Measurements from ENCODE around the gene ACTN1.
"Not testable (repeated sequence)": the region's sequence is repeated elsewhere in the genome, so short reads cannot be mapped to it uniquely, and the experiment has no call there.

ACTN1 gene

GRCh38 chr14:68986926-68987652 is 8.0 kb upstream of the ACTN1 start:
- DNase-seq (ENCODE audit: low spot score), result no peak

GRCh38 chr14:68986225-68986624 is 7.1 kb upstream of the ACTN1 start:
- no peak for DNase-seq (ENCODE audit: low spot score)

GRCh38 chr14:68984686-68985085 is 5.6 kb upstream of the ACTN1 start:
- peak; percentile 79 for DNase-seq (ENCODE audit: low spot score)

GRCh38 chr14:68983191-68983590 is 4.1 kb upstream of the ACTN1 start:
- DNase-seq (ENCODE audit: low spot score), result no peak

GRCh38 chr14:68982581-68982980 is 3.5 kb upstream of the ACTN1 start:
- no peak for DNase-seq (ENCODE audit: low spot score)

- peak; percentile 69 for DNase-seq (ENCODE audit: low spot score)
Measured at GRCh38 chr14:68981539-68981976, 2.5 kb upstream of the ACTN1 start.

- no peak for DNase-seq (ENCODE audit: low spot score)
Measured at GRCh38 chr14:68981139-68981538, 2.0 kb upstream of the ACTN1 start.

- peak; percentile 66 for DNase-seq (ENCODE audit: low spot score)
Measured at GRCh38 chr14:68979722-68980451, 785 bp upstream of the ACTN1 start.

GRCh38 chr14:68978172-68978911 is 760 bp downstream of the ACTN1 start:
- peak; percentile 50 for DNase-seq (ENCODE audit: low spot score)

- peak; percentile 90 for DNase-seq (ENCODE audit: low spot score)
Measured at GRCh38 chr14:68977718-68978171, 1.4 kb downstream of the ACTN1 start.

- no peak for DNase-seq (ENCODE audit: low spot score)
Measured at GRCh38 chr14:68977180-68977717, 1.9 kb downstream of the ACTN1 start.

- DNase-seq (ENCODE audit: low spot score), result no peak
Measured at GRCh38 chr14:68976160-68977067, 2.7 kb downstream of the ACTN1 start.

GRCh38 chr14:68975667-68976066 is 3.4 kb downstream of the ACTN1 start:
- peak; percentile 73 for DNase-seq (ENCODE audit: low spot score)

GRCh38 chr14:68974759-68975347 is 4.2 kb downstream of the ACTN1 start:
- no peak for DNase-seq (ENCODE audit: low spot score)

GRCh38 chr14:68973639-68974038 is 5.5 kb downstream of the ACTN1 start:
- no peak for DNase-seq (ENCODE audit: low spot score)

GRCh38 chr14:68973219-68973565 is 5.9 kb downstream of the ACTN1 start:
- DNase-seq (ENCODE audit: low spot score), result not testable (repeated sequence)

- DNase-seq (ENCODE audit: low spot score), result no peak
Measured at GRCh38 chr14:68972507-68973218, 6.4 kb downstream of the ACTN1 start.

GRCh38 chr14:68971411-68972035 is 7.6 kb downstream of the ACTN1 start:
- no peak for DNase-seq (ENCODE audit: low spot score)

- no peak for DNase-seq (ENCODE audit: low spot score)
Measured at GRCh38 chr14:68970736-68971135, 8.4 kb downstream of the ACTN1 start.

Data from kidney tubule cell (primary cell).